K562 (cell line): ENCODE measurements around the gene IRF2. TPM values are rescaled to one million over a fixed set of nuclear protein-coding genes. Genes with fewer than 3 reads are reported as not detected.

Experiments
- ATAC-seq: fragments of 200-7000 bp; cut with Tn5 transposase; 3 replicates; pipeline ENCODE4 v1.9.1; 2020; ENCODE audit warnings: moderate library complexity
- BruUV-seq: library from RNA; stranded (reverse); fragments of 400-500 nt; replicated peaks from 2 replicates; lab custom pipeline; 2021; lab: Mats Ljungman, UMichigan
- CTCF ChIA-PET: fragments of 300-600 bp; formaldehyde crosslinking; extraction: SDS; loops from one replicate; lab custom pipeline; 2021; ENCODE audit warnings: low intra/inter-chr PET ratio; lab: Yijun Ruan, JAX
- POLR2A ChIA-PET: fragments of 300-600, 350-650 bp; sonication (Branson Sonifier 250); formaldehyde crosslinking; extraction: SDS; loops from one replicate; lab custom pipeline; 2021; ENCODE audit warnings: antibody characterized with exemption, inconsistent platforms; lab: Yijun Ruan, JAX
- DNase-seq, 4 experiments: peaks; one replicate each; pipeline versions ENCODE4 v3.0.0 to v3.0.0-alpha.2; 2011 to 2018; ENCODE audit warnings: low spot score in 3 of 4, mixed read lengths in 3 of 4; ENCODE audit errors: extremely low read depth in 1 of 4
- FAIRE-seq: peaks from 2 replicates; lab custom pipeline; 2011; peaks lifted over from hg19 to GRCh38; lab: Jason Lieb, UNC
- H2AFZ ChIP-seq: 2 replicates; pipeline ENCODE4 v1.6.0; 2011; ENCODE audit warnings: low read depth, low read length, control low read depth, inconsistent platforms
- H3K27ac ChIP-seq: fragments of 200-600 bp; 3 replicates; pipeline ENCODE4 v1.8.0; 2011; ENCODE audit warnings: low read depth, mild to moderate bottlenecking, control low read depth, inconsistent platforms, low read length, moderate library complexity, mixed read lengths; ENCODE audit errors: extremely low read depth
- H3K27me3 ChIP-seq, 2 experiments: fragments of 300-600 bp in 1 of 2; 2 replicates in 1 of 2; 3 replicates in 1 of 2; pipeline versions ENCODE4 v1.6.0 to v1.8.0; 2011; ENCODE audit warnings: inconsistent platforms in 2 of 2, low read length in 2 of 2, mild to moderate bottlenecking in 1 of 2, mixed read lengths in 1 of 2, moderate library complexity in 1 of 2; ENCODE audit not compliant: control insufficient read depth in 2 of 2, insufficient read depth in 2 of 2
- H3K36me3 ChIP-seq: fragments of 300-600 bp; 3 replicates; pipeline ENCODE4 v1.8.0; 2011; ENCODE audit warnings: mild to moderate bottlenecking, low read length, inconsistent platforms; ENCODE audit not compliant: control insufficient read depth, insufficient read depth
- H3K4me1 ChIP-seq, 2 experiments: fragments of 200-600 bp in 1 of 2; replicated peaks in 1 of 2; 2 replicates in 1 of 2; 3 replicates in 1 of 2; pipeline versions ENCODE4 v1.5.1 to v1.8.0; 2011; ENCODE audit warnings: inconsistent platforms in 2 of 2, low read length in 2 of 2, mild to moderate bottlenecking in 1 of 2, mixed read lengths in 1 of 2, moderate library complexity in 1 of 2; ENCODE audit not compliant: control insufficient read depth in 2 of 2, insufficient read depth in 2 of 2
- H3K4me2 ChIP-seq: 2 replicates; pipeline ENCODE4 v1.6.1; 2011; ENCODE audit warnings: low read length, control low read depth, inconsistent platforms, mixed read lengths; ENCODE audit not compliant: insufficient read depth
- H3K4me3 ChIP-seq: fragments of 200-600 bp; sonication (generic), shearing (Covaris generic); 2 replicates; pipeline ENCODE4 v1.5.1; 2016; ENCODE audit warnings: control low read depth, inconsistent platforms
- H3K79me2 ChIP-seq: fragments of 200-600 bp; 3 replicates; pipeline ENCODE4 v1.8.0; 2011; ENCODE audit warnings: low read length, inconsistent platforms; ENCODE audit not compliant: control insufficient read depth, insufficient read depth
- H3K9ac ChIP-seq, 2 experiments: 2 replicates each; pipeline versions ENCODE4 v1.6.0 to v1.6.1; 2011; ENCODE audit warnings: low read depth in 2 of 2, low read length in 2 of 2, control low read depth in 1 of 2, inconsistent platforms in 1 of 2, mild to moderate bottlenecking in 1 of 2, mixed read lengths in 1 of 2; ENCODE audit not compliant: insufficient read depth in 1 of 2
- H3K9me1 ChIP-seq: one replicate; pipeline ENCODE4 v1.6.0; 2011; ENCODE audit warnings: inconsistent platforms, mild to moderate bottlenecking, low read length, moderate library complexity; ENCODE audit not compliant: control insufficient read depth, insufficient read depth
- H3K9me3 ChIP-seq: replicated peaks from 2 replicates; pipeline ENCODE4 v1.5.1; 2011; ENCODE audit warnings: low read depth, low read length, inconsistent platforms; ENCODE audit not compliant: control insufficient read depth, insufficient read depth
- H4K20me1 ChIP-seq: replicated peaks from 2 replicates; pipeline ENCODE4 v1.6.1; 2011; ENCODE audit warnings: low read length, inconsistent platforms, mixed read lengths; ENCODE audit not compliant: control insufficient read depth, insufficient read depth
- CEBPB ChIP-seq: fragments of 450-650 bp; IDR thresholded peaks from 2 replicates; pipeline ENCODE4 v1.6.1; 2016; ENCODE audit warnings: missing genetic modification characterization, missing compliant biosample characterization
- PHTF2 ChIP-seq: fragments of 250-450 bp; sonication (Bioruptor Pico); IDR thresholded peaks from 2 replicates; pipeline ENCODE4 v1.5.0; 2021; ENCODE audit warnings: mild to moderate bottlenecking
- WGBS: fragments of 100-300 bp; shearing (Covaris generic); methylation state at CpG from one replicate; pipeline ENCODE4 v1.1.6; 2016; ENCODE audit warnings: low coverage, mixed read lengths; ENCODE audit not compliant: insufficient coverage; ENCODE audit errors: missing lambda C conversion rate; 5-methylcytosine and 5-hydroxymethylcytosine counted together
- in situ Hi-C: fragments of 300-500 bp; cut with MboI; formaldehyde crosslinking; loops from 4 replicates; pipeline ENCODE4 v1.15.0; 2018; ENCODE audit warnings: inconsistent platforms, mixed read lengths
- intact Hi-C: fragments of 100-400 bp; cut with micrococcal nuclease; formaldehyde crosslinking; loops from 2 replicates; pipeline ENCODE4 v1.14.2; 2022
- polyA plus RNA-seq, 8 experiments: library from polyadenylated mRNA; depleted of rRNA in 4 of 8; stranded (reverse) in 5 of 8; unstranded in 3 of 8; fragments of >200 nt; fragmentation: Nextera tagmentation in 2 of 8; fragmentation: Illumina TruSeq in 1 of 8; extraction: Ambion mirVana in 2 of 8; extraction: Trizol in 1 of 8; gene quantifications; 2 replicates each; pipeline versions ENCODE4 v1.2.1 to v1.2.3, GENCODE V29; 2011 to 2014; ENCODE audit warnings: inconsistent platforms in 1 of 8, missing spikeins in 1 of 8
- total RNA-seq, 7 experiments: library from RNA; depleted of rRNA in 6 of 7; stranded (reverse); fragments of >200 nt in 6 of 7; fragmentation: Illumina TruSeq in 2 of 7; extraction: Trizol in 2 of 7; gene quantifications; 2 replicates each; pipeline versions ENCODE4 v1.2.1 to v1.2.3, GENCODE V29; 2011 to 2021; ENCODE audit warnings: low replicate concordance in 1 of 7
- TF ChIP-seq, protein P1 (sequence below), 2 experiments: IDR thresholded peaks; 2 replicates each; pipeline ENCODE4 v1.6.1; 2011; ENCODE audit warnings: borderline replicate concordance in 1 of 2, control low read depth in 1 of 2, low read depth in 1 of 2, low read length in 1 of 2, mild to moderate bottlenecking in 1 of 2, mixed read lengths in 1 of 2, moderate library complexity in 1 of 2; ENCODE audit not compliant: insufficient read depth in 1 of 2, insufficient read length in 1 of 2, poor library complexity in 1 of 2, severe bottlenecking in 1 of 2; ENCODE audit errors: extremely low read depth in 1 of 2

Gene IRF2
- total and polyA plus RNA-seq, 9 of the 15 experiments (the other 6 are each of a cell fraction or from before 2014, with no cell fraction given) = 7.1 to 17.1 (median 11.3) TPM

DNA sequence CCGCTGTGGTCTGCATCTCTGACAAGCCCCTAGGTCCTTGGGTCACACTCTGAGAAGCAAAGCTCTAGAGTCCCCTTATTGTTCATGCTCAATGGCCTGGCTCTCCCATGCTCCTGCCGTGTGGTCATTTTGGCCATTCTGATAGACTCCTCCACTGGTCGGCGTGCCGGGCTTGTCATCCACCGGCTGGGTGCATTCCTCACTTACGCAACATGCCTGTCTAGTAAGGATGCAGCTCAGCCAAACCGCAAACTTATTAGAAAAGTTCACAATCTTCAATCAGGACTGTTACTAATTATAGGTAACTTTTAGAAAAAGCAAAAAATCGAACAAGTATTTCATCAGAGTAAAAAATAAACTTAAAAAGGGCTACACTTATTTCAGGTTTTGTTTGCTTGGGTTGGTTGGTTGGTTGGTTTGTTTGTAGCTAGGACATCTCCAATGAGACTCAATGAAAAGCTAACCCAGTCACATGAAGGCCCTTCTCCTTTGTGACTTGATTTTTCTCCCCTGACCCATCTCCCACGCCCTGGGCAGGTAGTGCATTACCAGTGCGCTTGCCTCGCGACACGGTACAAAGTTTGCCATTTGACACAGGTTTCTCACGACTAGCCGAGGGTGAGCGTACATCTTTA is 41.0 kb downstream of the IRF2 start:
- peaks cover 0 to 3% of the 10 kb centered on the region in 2 experiments; a peak in 1 of 5 replicates for H3K4me1 ChIP-seq
- H3K9me1 ChIP-seq = no peaks in the 10 kb centered on the region
- no peaks in the 10 kb centered on the region for H3K9me3 ChIP-seq
- no peaks in the 10 kb centered on the region; the same call in 2 of the 3 replicates for H3K36me3 ChIP-seq
- ChIA-PET CTCF (no interaction called here), POLR2A (no interaction called here)
- peaks cover 5% of the 10 kb centered on the region; the same call in 1 of the 3 replicates for H3K79me2 ChIP-seq
- H2AFZ ChIP-seq = no peak overlapping the region
- peaks cover 5% of the 10 kb centered on the region for H4K20me1 ChIP-seq
- H3K27ac ChIP-seq = no peak overlapping the region
- ATAC-seq (no peak), DNase-seq (no peak), FAIRE-seq (no peak)
- in situ Hi-C loops = no loop called here
- intact Hi-C loops = no loop called here
- TF ChIP-seq CEBPB (tag) (peak; percentile 40; the same call in 1 of the 2 replicates), PHTF2 (CRISPR knock-in tag) (no peak)
- no peak overlapping the region for H3K9ac ChIP-seq
- 89% methylated on average over 17 of the region's 17 CpGs for WGBS
- no peak overlapping the region for H3K4me3 ChIP-seq
- H3K4me2 ChIP-seq = no peak overlapping the region
- BruUV-seq = no TSS peak
- no peaks in the 10 kb centered on the region for H3K27me3 ChIP-seq

DNA sequence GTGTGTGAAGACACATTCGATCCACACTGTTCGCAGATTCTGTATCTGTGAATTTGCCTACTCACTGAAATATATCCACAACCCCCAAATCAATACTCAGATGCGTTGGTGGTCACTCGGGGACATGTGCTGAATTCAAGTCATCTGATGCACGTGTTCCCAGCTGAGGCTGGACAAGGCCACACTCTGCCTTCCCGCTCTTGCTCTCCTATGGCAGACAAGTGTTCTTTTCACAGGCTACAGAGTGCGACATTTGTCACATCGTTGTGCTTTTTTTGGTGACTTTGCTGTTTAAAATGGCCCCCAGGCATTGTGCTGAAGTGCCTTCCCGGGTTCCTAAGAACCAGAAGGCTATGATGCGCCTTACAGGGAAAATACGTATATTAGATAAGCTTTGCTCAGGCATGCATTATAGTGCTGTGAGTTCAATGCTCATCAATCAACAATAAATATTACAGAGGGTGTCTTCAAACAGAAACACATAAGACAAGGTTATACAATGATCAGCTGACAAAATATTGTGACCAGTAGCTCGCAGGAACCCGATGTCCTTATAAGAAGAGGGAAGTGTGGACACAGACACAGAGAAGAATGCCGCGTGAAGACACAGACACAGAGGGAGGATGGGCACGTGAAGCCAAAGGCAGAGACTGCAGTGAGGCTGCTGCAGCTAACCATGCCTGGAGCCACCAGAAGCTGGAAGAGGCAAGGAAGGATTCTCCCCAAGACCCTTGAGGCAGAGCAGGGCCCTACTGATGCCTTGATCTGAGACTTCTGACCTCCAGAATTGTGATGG is 42.0 kb downstream of the IRF2 start:
- DNase-seq (no peak), FAIRE-seq (no peak), ATAC-seq (no peak)
- H3K9ac ChIP-seq = no peak overlapping the region
- CTCF ChIA-PET = no interaction called here
- H3K9me3 ChIP-seq = no peaks in the 10 kb centered on the region
- no peaks in the 10 kb centered on the region for H3K9me1 ChIP-seq
- no peaks in the 10 kb centered on the region for H3K27me3 ChIP-seq
- no peak overlapping the region for H3K4me3 ChIP-seq
- no peak overlapping the region for H2AFZ ChIP-seq
- BruUV-seq = no TSS peak
- 73% methylated on average over 16 of the region's 16 CpGs for WGBS
- peaks cover 3% of the 10 kb centered on the region; the same call in 1 of the 3 replicates for H3K36me3 ChIP-seq
- intact Hi-C loops = no loop called here
- H3K4me1 ChIP-seq = no peaks in the 10 kb centered on the region
- H3K4me2 ChIP-seq = no peak overlapping the region
- H3K79me2 ChIP-seq = peaks cover 5% of the 10 kb centered on the region; the same call in 1 of the 3 replicates
- no peak overlapping the region for H3K27ac ChIP-seq
- in situ Hi-C loops = no loop called here
- H4K20me1 ChIP-seq = peaks cover 5% of the 10 kb centered on the region; the same call in 1 of the 2 replicates
- POLR2A ChIA-PET = no interaction called here
- TF ChIP-seq, protein P1, sequence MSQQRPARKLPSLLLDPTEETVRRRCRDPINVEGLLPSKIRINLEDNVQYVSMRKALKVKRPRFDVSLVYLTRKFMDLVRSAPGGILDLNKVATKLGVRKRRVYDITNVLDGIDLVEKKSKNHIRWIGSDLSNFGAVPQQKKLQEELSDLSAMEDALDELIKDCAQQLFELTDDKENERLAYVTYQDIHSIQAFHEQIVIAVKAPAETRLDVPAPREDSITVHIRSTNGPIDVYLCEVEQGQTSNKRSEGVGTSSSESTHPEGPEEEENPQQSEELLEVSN (IDR thresholded peaks at IDR 0.05; ENCODE audit: borderline replicate concordance in 1 of 2, extremely low read depth in 1 of 2, insufficient read depth in 1 of 2, insufficient read length in 1 of 2, low read depth in 1 of 2, low read length in 1 of 2, poor library complexity in 1 of 2, severe bottlenecking in 1 of 2) = peak in 1 of 2 experiments; percentile 59
